Effector CD4-positive, alpha-beta T cell (primary cell): ENCODE data around the gene OR13A1. TPM values are rescaled to one million over a fixed set of nuclear protein-coding genes. Genes with fewer than 3 reads are reported as not detected.
"Not testable (repeated sequence)": the region's sequence is repeated elsewhere in the genome, so short reads cannot be mapped to it uniquely, and the experiment has no call there.

Experiments used
- DNase-seq: peaks from one replicate; pipeline ENCODE4 v3.0.0-alpha.2; 2020
- total RNA-seq: gene quantifications from one replicate; lab custom pipeline; 2026; lab: John Stamatoyannopoulos, UW

The OR13A1 gene
- not detected for total RNA-seq

- DNase-seq: no peak
Measured at GRCh38 chr10:45315508-45315907, at the start of gene OR13A1. OR13A1 (minus strand) TSS chr10:45315608; CDS start chr10:45304422, 11,186 bp downstream.

GRCh38 chr10:45361983-45362799 lies 46.8 kb upstream of the OR13A1 start:
- not testable (repeated sequence) for DNase-seq

- DNase-seq: not testable (repeated sequence)
Measured at GRCh38 chr10:45358961-45359360, 43.6 kb upstream of the OR13A1 start.

- DNase-seq: no peak
Measured at GRCh38 chr10:45355494-45355893, 40.1 kb upstream of the OR13A1 start.

- no peak for DNase-seq
Measured at GRCh38 chr10:45354261-45354660, 38.9 kb upstream of the OR13A1 start.

- DNase-seq: no peak
Measured at GRCh38 chr10:45353186-45353585, 37.8 kb upstream of the OR13A1 start.

- not testable (repeated sequence) for DNase-seq
Measured at GRCh38 chr10:45348196-45348765, 32.9 kb upstream of the OR13A1 start.

GRCh38 chr10:45347464-45347863 lies 32.1 kb upstream of the OR13A1 start:
- DNase-seq: not testable (repeated sequence)

GRCh38 chr10:45346652-45347335 lies 31.4 kb upstream of the OR13A1 start:
- not testable (repeated sequence) for DNase-seq

- not testable (repeated sequence) for DNase-seq
Measured at GRCh38 chr10:45340420-45340819, 25.0 kb upstream of the OR13A1 start.

GRCh38 chr10:45339894-45340293 lies 24.5 kb upstream of the OR13A1 start:
- DNase-seq: no peak

- DNase-seq: not testable (repeated sequence)
Measured at GRCh38 chr10:45331824-45332223, 16.4 kb upstream of the OR13A1 start.

- not testable (repeated sequence) for DNase-seq
Measured at GRCh38 chr10:45326864-45327263, 11.5 kb upstream of the OR13A1 start.

GRCh38 chr10:45325116-45325515 lies 9.7 kb upstream of the OR13A1 start:
- no peak for DNase-seq

GRCh38 chr10:45319702-45320101 lies 4.3 kb upstream of the OR13A1 start:
- DNase-seq: no peak

GRCh38 chr10:45313264-45313873 lies 2.0 kb downstream of the OR13A1 start:
- no peak for DNase-seq

GRCh38 chr10:45308707-45309106 lies 6.7 kb downstream of the OR13A1 start:
- no peak for DNase-seq

GRCh38 chr10:45302573-45302972 lies 12.8 kb downstream of the OR13A1 start:
- no peak for DNase-seq

- DNase-seq: not testable (repeated sequence)
Measured at GRCh38 chr10:45298341-45298955, 17.0 kb downstream of the OR13A1 start.

- no peak for DNase-seq
Measured at GRCh38 chr10:45294681-45295080, 20.7 kb downstream of the OR13A1 start.

- no peak for DNase-seq
Measured at GRCh38 chr10:45286980-45287379, 28.4 kb downstream of the OR13A1 start.

GRCh38 chr10:45282061-45282460 lies 33.3 kb downstream of the OR13A1 start:
- no peak for DNase-seq
